AG20443 (cell line): Measurements from ENCODE around the gene TTC31.
A peak's percentile ranks its signal among the peaks of the same experiment; 100 is the strongest.
"Not testable (repeated sequence)": the region's sequence is repeated elsewhere in the genome, so short reads cannot be mapped to it uniquely, and the experiment has no call there.

Experiments
- DNase-seq: peaks from one replicate; pipeline ENCODE4 v3.0.0; 2012; ENCODE audit warnings: low spot score, mixed read lengths

TTC31 gene

DNA sequence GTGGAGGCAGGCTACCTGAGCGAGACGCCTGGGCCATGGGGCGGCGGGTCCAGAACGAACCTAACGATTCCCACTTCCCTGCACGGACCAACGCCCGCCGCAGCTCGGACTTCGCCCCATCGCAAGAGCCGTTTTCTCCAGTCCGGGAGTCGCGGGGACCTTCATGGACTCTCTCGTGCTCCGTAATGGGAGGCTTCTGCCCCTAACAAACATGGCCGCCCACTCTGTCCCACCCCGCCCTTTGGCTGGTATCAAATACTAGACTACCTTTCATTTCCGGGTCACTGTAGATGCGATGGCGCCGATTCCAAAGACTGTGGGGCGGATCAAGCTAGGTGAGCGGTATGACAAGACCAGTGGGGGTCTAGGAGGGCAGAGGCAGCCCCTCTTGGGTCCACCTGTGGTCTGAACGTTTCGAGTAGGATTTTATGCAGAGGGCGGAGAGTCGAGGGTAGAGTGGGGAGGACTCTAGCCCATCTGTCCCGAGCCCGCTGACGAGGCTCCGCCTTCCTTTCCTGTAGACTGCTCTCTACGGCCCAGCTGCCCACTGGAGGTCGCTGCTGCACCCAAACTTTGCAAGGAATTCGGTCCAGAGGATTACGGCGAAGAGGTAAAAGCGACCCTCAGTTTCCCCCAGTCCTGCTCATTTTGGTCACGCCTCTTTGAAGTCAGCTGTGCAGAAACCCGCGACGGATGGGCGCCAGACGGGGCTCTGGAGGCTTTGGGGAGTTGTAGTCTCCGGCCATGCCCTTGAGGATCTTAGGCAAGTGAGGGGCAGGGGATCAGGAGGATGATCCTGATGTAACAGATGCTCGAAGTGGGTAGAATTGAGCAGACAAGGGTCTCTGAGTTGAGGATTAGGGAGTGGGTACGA is at the start of gene TTC31, which contains the start of gene CCDC142:
TTC31 (plus strand) TSS at position 281 of the 874 bp plus-strand sequence; CDS start at position 296, 15 bp downstream.
CCDC142 (minus strand) TSS at position 198 of the 874 bp plus-strand sequence; CDS start at position 37, 161 bp downstream.
- peak; percentile 92 for DNase-seq

DNA sequence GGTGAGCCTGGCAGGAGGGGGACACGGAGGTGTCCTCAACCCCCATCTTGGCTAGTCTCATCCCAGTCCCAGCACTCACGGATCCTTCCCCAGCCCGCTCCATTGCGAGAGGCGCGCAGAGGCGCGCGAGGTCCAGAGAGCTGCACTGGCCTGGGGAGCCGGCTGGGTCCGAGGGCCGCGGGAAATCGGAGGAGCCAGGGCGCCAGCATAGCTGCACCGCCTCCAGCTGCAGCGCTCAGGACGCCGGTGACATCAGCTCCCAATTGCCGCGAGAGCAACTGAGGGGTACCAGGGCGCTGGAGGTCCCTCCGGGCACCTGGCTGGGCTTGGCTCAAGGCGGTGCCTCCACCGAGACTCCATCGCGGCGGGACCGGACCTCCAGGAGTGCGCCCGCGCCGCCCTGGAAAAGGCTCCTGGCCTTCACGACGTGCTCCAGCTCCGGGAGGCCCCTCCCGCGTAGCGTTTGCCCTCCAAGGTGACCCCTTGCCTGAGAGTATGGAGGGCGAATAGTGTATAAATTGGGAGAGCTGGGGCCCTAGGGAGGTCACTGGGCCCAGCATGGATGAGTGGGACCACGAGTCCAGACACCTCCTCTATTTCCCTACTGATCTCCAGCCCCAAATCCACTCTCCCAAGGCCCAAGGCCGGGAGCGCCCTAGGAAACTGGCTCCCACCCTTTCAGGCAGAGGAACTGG is 46.6 kb upstream of the TTC31 start:
- DNase-seq: no peak

DNA sequence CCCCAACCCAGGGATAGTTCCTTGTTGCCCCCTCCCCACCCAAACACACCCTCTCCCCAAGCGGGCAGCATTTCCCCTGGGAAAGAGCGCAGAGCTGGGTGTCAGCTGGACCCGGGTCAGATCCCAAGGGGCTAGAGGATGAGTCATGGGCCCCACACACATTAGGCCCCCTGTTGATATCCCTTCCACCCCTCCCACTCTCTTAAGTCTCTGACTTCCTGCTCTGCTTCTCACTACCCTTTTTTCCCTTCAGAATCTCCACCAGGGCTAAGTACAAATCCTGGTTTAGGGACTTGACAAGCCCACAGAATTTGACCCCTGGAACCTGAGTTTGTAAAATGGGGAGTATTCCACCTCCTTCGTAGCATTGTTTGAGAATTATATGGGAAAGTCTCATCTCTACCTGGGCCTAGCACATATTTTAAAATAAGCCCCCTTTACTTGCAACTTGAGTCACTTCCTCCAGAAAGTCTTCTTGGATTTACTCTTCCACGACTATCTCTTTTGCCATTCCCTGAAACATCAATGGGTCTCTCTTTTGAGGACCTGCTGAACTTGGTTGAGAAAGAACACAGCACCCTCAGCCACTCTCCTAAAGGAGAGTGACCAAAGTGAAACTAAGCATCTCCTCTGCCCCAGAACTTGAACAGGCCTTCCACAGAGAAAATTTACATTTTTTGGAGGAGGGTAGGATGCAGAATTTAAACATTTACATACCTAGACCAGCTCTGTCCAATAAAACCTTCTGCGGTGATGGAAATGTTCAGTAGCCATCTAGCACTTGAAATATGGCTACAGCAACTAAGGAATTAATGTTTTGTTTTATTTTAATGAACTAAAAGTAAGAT is 45.8 kb upstream of the TTC31 start:
- DNase-seq: no peak

DNA sequence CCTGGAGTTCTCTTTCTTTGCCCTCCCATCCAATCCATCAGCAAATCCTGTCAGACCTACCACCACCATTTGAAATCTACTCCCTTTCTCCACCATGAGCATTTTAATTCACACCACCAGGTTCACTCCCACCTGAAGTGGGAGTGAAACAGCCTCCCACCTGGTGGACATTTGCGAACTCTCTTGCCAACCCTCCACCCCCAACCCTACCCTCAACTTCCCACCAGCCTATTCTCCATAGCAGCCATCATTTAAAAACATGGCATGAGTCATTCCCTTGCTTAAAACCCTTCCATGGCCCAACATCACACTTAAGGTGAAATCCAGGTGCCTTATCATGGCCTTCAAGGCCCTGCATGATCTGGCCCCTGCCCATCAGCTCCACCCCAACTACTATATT is 44.6 kb upstream of the TTC31 start:
- no peak for DNase-seq

DNA sequence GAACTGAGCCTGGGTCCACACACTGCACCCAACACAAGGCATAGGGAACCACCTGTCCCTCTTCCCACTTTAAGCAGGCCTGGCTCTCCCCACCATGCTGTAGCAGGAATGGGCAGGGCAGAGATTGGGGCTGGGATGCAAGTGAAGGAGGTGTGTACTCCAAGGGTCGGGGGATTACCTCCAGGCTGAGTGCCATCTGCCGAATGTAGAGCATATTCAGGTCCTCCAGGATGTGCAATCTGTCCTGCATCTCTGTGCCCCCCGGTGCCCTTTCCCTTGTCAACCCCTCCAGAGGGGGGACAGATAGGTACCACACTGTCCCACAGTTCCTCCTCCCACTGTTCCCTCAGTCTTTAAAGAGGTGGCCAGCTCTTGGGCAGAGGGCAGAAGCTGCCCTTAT is 43.5 kb upstream of the TTC31 start:
- DNase-seq: no peak

DNA sequence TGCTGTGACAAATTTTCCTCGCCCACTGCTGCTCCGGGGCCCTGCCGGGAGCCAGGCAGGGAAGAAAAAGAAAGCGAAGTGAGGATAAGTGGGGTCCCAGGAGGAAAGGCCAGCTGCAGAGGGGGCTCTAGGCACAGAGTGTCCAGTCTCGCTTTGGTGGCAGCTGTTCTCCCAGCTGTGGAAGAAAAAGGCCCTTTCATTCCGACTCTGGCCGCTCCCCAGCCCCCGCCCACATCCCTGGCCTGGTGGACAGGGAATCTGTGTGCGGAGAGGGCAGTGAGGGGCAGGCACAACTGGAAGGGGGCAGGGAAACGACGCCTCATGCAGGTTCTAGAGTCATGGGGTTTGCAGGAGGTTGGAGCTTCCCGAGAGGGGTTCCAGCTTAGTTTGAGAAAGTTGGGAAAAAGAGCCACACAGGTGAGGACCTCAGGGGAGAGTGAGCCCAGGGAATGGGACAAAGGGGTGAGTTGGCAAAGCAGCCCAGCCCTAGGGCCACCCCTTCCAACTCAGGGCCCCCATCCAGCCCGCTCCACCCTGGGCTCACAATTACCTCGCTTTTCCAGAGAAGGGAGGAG is 43.0 kb upstream of the TTC31 start:
- peak; percentile 85 for DNase-seq

DNA sequence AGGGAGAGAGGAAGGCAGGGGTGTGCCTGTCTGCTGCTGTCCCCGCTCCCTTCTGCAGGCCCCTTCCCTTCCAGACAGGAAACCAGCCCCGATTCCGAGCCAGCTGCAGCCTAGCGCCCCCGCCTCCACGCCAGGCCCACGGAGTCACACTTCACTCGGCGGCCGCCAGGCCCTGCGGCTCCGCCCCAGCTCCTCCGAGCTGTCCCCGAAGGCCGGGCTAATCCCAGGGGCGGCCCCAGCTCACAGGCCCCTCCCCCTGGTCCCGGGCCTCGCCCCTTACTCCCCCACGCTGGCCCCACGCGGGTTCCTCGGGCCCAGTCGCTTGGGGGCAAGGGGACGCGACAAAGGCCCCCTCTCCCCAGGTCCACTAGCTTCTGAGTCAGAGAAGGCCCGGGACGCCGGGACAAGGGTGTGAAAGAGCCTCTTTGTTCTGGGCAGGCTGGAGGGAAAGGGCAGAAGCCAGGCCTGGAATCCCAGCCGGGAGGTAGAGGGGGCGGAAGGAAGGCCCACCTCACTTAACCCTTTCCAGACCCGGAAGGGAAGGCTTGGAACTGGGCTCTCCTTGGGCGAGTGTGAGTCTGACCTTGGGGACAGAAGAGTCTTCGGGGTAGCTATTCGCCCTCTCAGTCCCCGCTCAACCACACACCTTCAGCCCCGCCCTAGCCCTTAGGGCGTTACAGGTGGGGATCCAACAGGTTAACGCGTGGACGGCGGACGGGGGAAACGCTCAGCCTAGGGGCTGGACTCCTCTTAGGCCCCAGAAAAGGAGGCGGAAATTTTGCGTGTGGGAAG is 42.3 kb upstream of the TTC31 start:
- peak; percentile 99 for DNase-seq

DNA sequence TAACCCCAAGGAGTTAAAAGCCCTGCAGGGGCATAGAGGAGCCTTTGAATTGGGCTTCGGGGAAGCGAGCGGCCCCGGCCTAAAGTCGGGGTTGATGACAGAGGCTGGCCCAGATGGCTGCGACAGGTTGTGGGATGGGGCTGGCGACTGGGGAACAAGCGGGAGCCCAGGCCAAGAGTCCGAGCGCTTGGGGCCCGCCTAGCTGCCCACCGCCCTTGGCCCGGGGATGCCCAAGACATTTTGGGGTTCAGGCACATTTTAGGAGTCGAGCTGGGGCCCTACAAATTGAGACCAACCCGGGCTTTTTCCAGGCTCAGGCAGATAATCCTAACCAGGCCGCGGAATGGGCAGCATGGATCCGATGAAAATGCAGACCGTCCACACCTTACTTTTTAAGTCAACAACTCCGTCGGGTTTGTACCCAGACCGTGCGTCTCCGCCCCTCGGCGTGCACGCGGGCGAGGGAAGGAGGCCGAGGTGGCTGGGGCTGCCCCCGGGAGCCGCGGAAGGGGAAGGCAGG is 41.7 kb upstream of the TTC31 start:
- DNase-seq: no peak

DNA sequence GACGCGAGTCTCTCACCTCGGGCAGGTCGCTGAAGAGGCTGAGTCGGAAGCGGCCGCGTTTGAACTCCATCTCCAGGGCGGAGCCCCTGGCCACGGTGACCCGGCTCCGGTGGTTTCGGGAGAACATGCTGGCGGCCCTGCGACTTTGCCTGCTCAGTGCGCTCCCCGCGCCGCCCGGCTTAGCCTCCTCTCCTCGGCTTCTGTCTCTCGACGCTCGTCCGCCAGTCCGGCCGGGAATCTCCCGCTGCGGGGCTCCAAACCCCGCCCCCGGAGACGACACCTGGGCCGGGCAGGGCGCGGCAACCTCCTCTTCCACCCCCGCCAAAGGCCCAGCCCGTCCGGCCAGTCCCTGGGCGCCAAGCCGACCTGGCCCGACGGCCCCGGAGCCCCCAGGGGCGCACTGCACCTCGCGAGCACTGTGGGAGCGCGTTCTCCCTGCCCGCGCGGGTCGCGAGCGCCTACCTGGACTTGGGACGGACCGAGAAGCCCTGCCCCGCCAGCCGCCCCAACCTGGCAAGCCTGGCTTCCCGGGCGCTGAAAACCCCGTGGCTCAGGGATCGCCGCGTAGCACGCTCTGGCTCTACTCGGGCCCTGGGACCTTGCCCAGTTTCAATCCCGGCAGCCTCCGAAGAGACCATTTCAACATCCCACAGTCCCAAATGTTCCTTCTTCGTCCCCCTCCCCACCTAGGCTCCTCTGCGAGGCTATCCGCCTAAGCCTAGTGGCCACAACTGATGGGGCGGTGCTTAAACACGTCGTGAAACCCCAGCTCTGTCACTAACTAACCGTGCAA is 41.0 kb upstream of the TTC31 start, which contains the start of gene RTKN:
RTKN (minus strand) TSS at position 248 of the 793 bp plus-strand sequence; CDS start at position 127, 121 bp downstream.
- no peak for DNase-seq

DNA sequence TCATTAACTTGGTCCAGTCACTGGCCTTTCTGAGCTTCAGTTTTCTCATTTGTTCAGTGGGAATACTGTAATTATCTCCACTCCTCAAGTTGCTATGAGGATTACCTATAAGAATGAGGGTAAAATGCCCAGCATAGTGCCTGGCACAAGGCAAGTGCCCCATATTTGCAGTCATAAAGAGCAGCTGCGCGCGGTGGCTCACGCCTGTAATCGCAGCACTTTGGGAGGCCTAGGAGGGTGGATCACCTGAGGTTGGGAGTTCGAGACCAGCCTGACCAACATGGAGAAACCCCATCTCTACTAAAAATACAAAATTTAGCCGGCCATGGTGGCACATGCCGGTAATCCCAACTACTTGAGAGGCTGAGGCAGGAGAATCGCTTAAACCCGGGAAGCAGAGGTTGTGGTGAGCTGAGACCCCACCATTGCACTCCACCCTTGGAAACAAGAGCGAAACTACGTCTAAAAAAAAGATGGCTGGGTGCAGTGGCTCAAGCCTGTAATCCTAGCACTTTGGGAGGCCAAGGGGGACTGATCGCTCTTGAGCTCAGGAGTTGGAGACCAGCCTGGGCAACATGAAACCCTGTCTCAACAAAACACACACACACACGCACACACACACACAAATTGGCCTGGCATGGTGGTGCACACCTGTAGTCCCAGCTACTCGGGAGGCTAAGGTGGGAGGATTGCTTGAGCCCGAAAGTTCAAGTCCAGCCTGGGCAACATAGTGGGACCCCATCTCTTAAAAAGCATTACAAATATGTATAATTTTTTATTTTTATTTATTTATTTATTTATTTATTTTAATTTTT is 40.2 kb upstream of the TTC31 start:
- DNase-seq: not testable (repeated sequence)

DNA sequence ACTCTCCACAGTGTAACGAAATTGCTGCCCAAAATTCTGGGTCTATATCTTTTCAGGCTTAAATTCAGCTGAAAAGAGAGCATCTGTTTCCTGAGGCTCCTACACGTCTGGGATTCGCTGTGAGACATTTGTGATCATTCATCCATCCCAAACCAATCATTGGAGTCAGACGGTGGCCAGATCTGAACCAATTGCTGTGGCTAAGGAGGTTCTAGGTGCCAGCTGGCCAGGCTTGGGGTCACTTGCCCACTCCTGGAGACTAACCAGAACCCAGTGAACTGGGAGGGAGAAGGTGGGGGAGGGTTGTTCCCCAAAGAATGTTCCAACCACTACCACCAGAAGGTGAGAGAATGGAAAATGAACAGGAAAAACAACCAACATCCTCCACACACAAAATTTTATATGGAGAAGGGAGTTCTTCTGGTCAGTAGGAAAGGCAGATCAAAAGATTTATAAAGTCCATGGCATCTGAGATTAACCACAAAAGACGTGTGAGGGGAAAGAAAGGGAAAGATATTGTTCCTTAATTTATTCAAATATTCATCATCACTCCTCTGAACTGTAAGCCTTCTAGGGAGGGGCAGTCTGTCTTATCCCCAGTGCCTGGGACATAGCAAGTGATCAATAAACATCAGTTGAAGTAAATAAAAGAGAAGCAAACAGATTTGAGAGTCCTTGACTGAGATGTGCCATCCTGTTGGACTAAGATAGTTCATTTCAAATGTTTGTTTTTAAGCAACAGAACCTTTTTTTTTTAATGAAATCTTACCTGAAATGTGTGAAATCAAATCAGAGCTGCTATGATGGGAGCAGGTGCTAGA is 38.2 kb upstream of the TTC31 start:
- DNase-seq: no peak

DNA sequence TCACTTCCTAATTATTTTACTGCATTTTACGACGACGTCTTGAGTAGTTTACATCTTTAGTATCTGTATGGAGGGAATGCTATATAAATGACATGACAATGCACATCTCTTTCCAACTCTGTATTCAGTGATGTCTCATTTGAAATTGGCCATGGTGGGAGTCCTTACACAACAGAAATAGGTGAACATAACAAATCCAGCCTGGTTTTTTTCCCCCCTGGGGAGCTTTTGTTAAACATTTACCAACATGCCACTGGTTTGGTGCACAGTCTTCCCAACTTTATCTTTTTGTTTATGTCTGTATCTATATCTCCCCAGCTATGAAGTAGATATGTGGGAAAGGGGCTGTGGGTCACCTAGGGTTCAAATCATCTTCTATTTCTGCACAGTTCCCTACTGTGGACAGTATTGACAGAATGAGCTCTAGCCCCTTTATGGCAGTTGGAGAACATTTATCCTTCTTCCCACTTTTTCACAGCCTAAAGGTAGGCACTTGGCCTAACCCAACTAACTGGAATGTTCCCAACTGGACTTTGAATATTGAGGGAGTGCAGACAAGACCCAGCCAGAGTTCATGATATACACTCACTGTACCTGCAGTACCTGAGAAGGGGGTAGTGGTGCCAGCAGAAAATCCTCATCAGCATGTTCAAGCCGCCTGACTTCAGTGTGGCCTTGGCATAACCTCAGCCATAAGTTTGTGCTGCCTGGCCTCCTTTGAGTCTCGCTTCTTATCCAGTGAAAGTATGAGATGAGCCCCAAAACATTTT is 35.5 kb upstream of the TTC31 start:
- DNase-seq: no peak

DNA sequence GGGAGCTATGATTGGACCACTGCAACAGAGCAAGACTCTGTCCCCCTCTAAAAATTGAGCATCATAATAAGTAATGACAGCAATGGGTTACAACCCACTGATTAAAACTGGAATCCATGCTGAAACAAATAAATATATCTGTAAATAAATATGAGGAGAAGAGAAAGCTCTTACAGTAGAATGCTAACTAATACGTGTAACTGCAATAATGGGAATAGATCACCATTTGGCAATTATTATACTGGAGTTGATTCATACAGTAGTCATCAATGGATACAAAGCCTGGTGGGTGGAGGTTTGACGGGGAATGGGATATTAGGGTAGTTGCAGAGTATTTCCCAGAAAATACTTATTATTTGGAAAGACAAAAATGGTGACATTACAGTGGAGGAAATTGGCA is 34.1 kb upstream of the TTC31 start:
- no peak for DNase-seq

DNA sequence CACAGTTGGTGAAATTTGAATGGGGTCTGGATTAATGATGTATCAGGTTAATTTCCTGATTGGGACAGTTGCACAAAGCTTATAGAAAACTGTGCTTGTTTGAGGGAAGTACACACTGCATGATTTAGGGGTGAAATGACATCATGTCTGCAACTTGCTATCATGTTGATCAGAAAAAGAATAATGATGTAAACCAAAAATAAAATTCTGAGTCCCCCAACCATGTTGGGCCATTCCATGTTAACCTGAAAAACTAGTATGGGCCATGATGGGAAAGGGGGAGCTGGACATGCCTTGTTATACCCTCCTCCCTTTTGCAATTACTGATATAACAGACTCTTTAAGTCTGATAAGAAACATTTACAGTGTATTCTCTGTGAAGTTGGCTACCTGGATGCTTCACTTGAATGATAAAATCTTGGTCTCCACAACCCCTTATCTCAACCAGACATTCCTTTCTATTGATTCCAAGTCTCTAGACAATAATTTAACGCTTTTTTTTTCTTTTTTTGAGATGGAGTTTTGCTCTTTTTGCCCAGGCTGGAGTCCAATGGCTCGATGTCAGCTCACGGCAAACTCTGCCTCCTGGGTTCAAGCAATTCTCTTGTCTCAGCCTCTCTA is 32.2 kb upstream of the TTC31 start:
- DNase-seq: no peak

DNA sequence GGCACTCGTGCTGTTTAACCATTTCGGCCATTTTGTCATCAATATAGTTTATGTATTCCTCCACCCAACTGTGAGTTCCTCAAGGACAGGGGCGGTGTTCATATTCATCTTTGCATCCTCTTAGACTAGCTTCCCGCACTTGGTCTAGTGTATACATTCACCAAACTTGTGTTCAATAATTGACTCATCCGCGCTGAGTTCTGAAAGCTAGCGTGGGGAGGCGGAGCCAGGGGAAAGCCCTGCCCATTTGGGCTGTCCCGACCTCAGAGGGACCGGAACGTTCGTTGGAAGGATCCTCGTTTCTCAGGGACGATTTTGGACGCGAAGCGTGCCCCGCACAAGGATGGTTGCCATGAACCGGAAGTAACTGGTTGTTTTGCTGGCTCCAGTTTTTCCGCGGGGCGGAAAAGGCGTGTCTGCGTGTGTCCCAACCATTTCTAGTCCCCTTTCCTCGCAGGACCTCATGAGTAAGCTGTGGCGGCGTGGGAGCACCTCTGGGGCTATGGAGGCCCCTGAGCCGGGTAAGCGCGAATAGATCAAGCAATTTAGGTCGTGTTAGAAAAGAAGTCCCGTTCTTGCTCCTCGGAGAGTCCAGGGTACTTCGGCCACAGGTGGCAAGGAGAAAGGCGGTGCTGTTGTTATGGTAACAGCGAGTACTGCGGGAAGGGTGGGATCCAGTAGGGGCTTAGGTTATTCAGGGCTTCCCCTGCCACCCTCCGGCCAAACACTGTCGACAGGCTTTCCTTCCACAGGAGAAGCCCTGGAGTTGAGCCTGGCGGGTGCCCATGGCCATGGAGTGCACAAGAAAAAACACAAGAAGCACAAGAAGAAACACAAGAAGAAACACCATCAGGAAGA is 28.0 kb upstream of the TTC31 start, which contains the start of gene INO80B:
INO80B (plus strand) TSS at position 434 of the 858 bp plus-strand sequence; CDS start at position 464, 30 bp downstream.
- DNase-seq: peak; percentile 93

DNA sequence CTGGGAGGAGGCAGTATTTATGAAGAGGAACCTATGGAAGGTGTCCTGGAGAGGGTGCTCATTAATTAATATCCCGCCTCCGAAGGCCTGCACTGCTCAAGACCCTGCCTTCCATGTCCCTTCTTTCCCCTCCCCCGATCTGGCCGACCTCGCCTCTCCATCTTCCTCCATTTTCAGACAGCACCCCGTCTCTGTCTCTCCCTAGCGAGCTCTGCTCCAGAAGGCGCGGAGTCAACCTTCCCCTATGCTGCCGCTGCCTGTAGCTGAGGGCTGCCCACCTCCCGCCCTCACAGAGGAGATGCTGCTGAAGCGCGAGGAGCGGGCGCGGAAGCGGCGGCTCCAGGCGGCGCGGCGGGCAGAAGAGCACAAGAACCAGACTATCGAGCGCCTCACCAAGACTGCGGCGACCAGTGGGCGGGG is 25.7 kb upstream of the TTC31 start:
- DNase-seq: no peak
